Astrocyte (in vitro differentiated cells and primary cell): ENCODE results near the gene TRPC4AP. TPM values are rescaled to one million over a fixed set of nuclear protein-coding genes. Genes with fewer than 3 reads are reported as not detected.

Experiments
- DNase-seq: peaks from one replicate; pipeline ENCODE4 v3.0.0-alpha.2; 2010; ENCODE audit warnings: low read depth
- FAIRE-seq: peaks from 2 replicates; lab custom pipeline; 2011; peaks lifted over from hg19 to GRCh38; lab: Jason Lieb, UNC
- H2AFZ ChIP-seq: 2 replicates; pipeline ENCODE4 v1.6.0; 2012; ENCODE audit warnings: low read depth, low read length, inconsistent platforms
- H3K27ac ChIP-seq: 2 replicates; pipeline ENCODE4 v1.5.1; 2011; ENCODE audit warnings: low read depth, low read length, inconsistent platforms
- H3K27me3 ChIP-seq: 2 replicates; pipeline ENCODE4 v1.6.0; 2011; ENCODE audit warnings: low read length, inconsistent platforms; ENCODE audit not compliant: insufficient read depth
- H3K36me3 ChIP-seq: 2 replicates; pipeline ENCODE4 v1.5.1; 2011; ENCODE audit warnings: low read length, inconsistent platforms; ENCODE audit not compliant: insufficient read depth
- H3K4me1 ChIP-seq: 2 replicates; pipeline ENCODE4 v1.5.1; 2011; ENCODE audit warnings: low read length, inconsistent platforms; ENCODE audit not compliant: insufficient read depth
- H3K4me2 ChIP-seq: 2 replicates; pipeline ENCODE4 v1.6.0; 2012; ENCODE audit warnings: low read length, inconsistent platforms
- H3K4me3 ChIP-seq: 2 replicates; pipeline ENCODE4 v1.5.1; 2011; ENCODE audit warnings: low read depth, mild to moderate bottlenecking, low read length, inconsistent platforms; ENCODE audit not compliant: insufficient read depth
- H3K79me2 ChIP-seq: 2 replicates; pipeline ENCODE4 v1.6.0; 2012; ENCODE audit warnings: mild to moderate bottlenecking, low read length, inconsistent platforms; ENCODE audit not compliant: insufficient read depth
- H3K9ac ChIP-seq: 2 replicates; pipeline ENCODE4 v1.6.0; 2012; ENCODE audit warnings: mild to moderate bottlenecking, low read length, inconsistent platforms
- H3K9me3 ChIP-seq: 2 replicates; pipeline ENCODE4 v1.5.1; 2012; ENCODE audit warnings: low read depth, mild to moderate bottlenecking, low read length, inconsistent platforms; ENCODE audit not compliant: insufficient read depth
- H4K20me1 ChIP-seq: 2 replicates; pipeline ENCODE4 v1.6.0; 2012; ENCODE audit warnings: low read length, inconsistent platforms; ENCODE audit not compliant: insufficient read depth
- H3K27ac Mint-ChIP-seq: one replicate; pipeline ENCODE4 v1.8.0; 2021; ENCODE audit warnings: mild to moderate bottlenecking, mixed read lengths; ENCODE audit not compliant: unreplicated experiment
- H3K27me3 Mint-ChIP-seq: one replicate; pipeline ENCODE4 v1.8.0; 2021; ENCODE audit warnings: low read depth, mixed read lengths; ENCODE audit not compliant: unreplicated experiment
- H3K36me3 Mint-ChIP-seq: one replicate; pipeline ENCODE4 v1.8.0; 2021; ENCODE audit warnings: low read depth, mixed read lengths; ENCODE audit not compliant: unreplicated experiment
- H3K4me1 Mint-ChIP-seq: one replicate; pipeline ENCODE4 v1.8.0; 2021; ENCODE audit warnings: low read depth, mixed read lengths; ENCODE audit not compliant: unreplicated experiment
- H3K4me3 Mint-ChIP-seq: one replicate; pipeline ENCODE4 v1.8.0; 2021; ENCODE audit warnings: mild to moderate bottlenecking, moderate library complexity, mixed read lengths; ENCODE audit not compliant: unreplicated experiment
- H3K9me3 Mint-ChIP-seq: one replicate; pipeline ENCODE4 v1.8.0; 2021; ENCODE audit warnings: mild to moderate bottlenecking, mixed read lengths; ENCODE audit not compliant: unreplicated experiment
- CTCF ChIP-seq: IDR thresholded peaks from 2 replicates; pipeline ENCODE4 v1.5.1; 2011; ENCODE audit warnings: low read depth, mild to moderate bottlenecking, inconsistent platforms, low read length, moderate library complexity; ENCODE audit not compliant: insufficient read depth
- EZH2 ChIP-seq: IDR thresholded peaks from 2 replicates; pipeline ENCODE4 v1.6.1; 2012; ENCODE audit warnings: mild to moderate bottlenecking, low read length, inconsistent platforms; ENCODE audit not compliant: insufficient read depth
- total RNA-seq: library from RNA; stranded (reverse); gene quantifications from 2 replicates; pipeline ENCODE4 v1.2.1, GENCODE V29; 2021

Gene TRPC4AP
- total RNA-seq, 1 donor from 2014 or later, result 92.6 TPM

GRCh38 chr20:34997131-34997561, 95.5 kb downstream of the TRPC4AP start:
- TF ChIP-seq CTCF (no peak), EZH2 (no peak)
- H3K4me3 Mint-ChIP-seq, result no peak overlapping the region
- peaks cover 3% of the 10 kb centered on the region for H3K4me1 Mint-ChIP-seq
- DNase-seq (no peak), FAIRE-seq (no peak)
- Histone ChIP-seq H3K79me2 (no peaks in the 10 kb centered on the region), H3K9ac (no peak overlapping the region), H3K4me1 (no peaks in the 10 kb centered on the region), H3K36me3 (no peaks in the 10 kb centered on the region), H3K4me3 (no peak overlapping the region), H4K20me1 (peaks cover 52% of the 10 kb centered on the region), H3K27ac (no peak overlapping the region), H3K9me3 (no peaks in the 10 kb centered on the region), H3K27me3 (no peaks in the 10 kb centered on the region), H2AFZ (no peak overlapping the region), H3K4me2 (no peak overlapping the region)
- H3K27me3 Mint-ChIP-seq, result no peaks in the 10 kb centered on the region
- H3K9me3 Mint-ChIP-seq, result no peaks in the 10 kb centered on the region
- peaks cover 14% of the 10 kb centered on the region for H3K36me3 Mint-ChIP-seq
- H3K27ac Mint-ChIP-seq, result no peak overlapping the region

- H3K4me2 ChIP-seq, result no peak overlapping the region
- no peak overlapping the region for H3K27ac Mint-ChIP-seq
These were observed 96.2 kb downstream of the TRPC4AP start for GRCh38 chr20:34996243-34997028.

More at GRCh38 chr20:34996243-34997028, 96.2 kb downstream of the TRPC4AP start:
- Histone ChIP-seq H3K9ac (no peak overlapping the region), H2AFZ (no peak overlapping the region), H4K20me1 (peaks cover 45% of the 10 kb centered on the region), H3K79me2 (no peaks in the 10 kb centered on the region), H3K36me3 (no peaks in the 10 kb centered on the region), H3K9me3 (no peaks in the 10 kb centered on the region), H3K4me3 (no peak overlapping the region), H3K27me3 (no peaks in the 10 kb centered on the region), H3K4me1 (no peaks in the 10 kb centered on the region), H3K27ac (no peak overlapping the region)
- TF ChIP-seq EZH2 (no peak), CTCF (no peak)
- H3K9me3 Mint-ChIP-seq, result no peaks in the 10 kb centered on the region
- FAIRE-seq (no peak), DNase-seq (no peak)
- H3K4me1 Mint-ChIP-seq, result peaks cover 3% of the 10 kb centered on the region
- no peaks in the 10 kb centered on the region for H3K27me3 Mint-ChIP-seq
- no peak overlapping the region for H3K4me3 Mint-ChIP-seq
- peaks cover 14% of the 10 kb centered on the region for H3K36me3 Mint-ChIP-seq
